ENCODE measurements around the gene NOVA1. TPM values are rescaled to one million over a fixed set of nuclear protein-coding genes. Genes with fewer than 3 reads are reported as not detected.

Gene NOVA1
- total RNA-seq, 4 donors from 2014 or later, result 10.3 to 22.4 (median 14.0) TPM

- no peak overlapping the region for H3K4me3 ChIP-seq
- H3K27me3 ChIP-seq, result no peaks in the 10 kb centered on the region
- H3K36me3 ChIP-seq, result no peaks in the 10 kb centered on the region
- intact Hi-C loops (cut with DNase I), result no loop called here
- H3K9me3 ChIP-seq, result no peaks in the 10 kb centered on the region
- H3K4me1 ChIP-seq, result peaks cover 0 to 9% (median 1%) of the 10 kb centered on the region in 4 donors
- 70% methylated on average over 3 of the region's 3 CpGs for WGBS
- TF ChIP-seq EP300 (IDR thresholded peaks at IDR 0.05) (no peak), CTCF (IDR thresholded peaks at IDR 0.05) (peak in 1 of 3 experiments; percentile 13)
- no peak for DNase-seq (ENCODE audit: extremely low spot score)
- no peak overlapping the region for H3K27ac ChIP-seq (replicated peaks in 1 of 4)
Measured at GRCh38 chr14:26531894-26532293, 65.9 kb downstream of the NOVA1 start.

- Histone ChIP-seq H3K9me3 (no peaks in the 10 kb centered on the region), H3K27me3 (no peaks in the 10 kb centered on the region), H3K27ac (replicated peaks in 1 of 4) (peak overlapping the region in 1 of 4 donors; percentile 46), H3K4me3 (no peak overlapping the region), H3K4me1 (peaks cover 0 to 33% (median 10%) of the 10 kb centered on the region in 4 donors), H3K36me3 (no peaks in the 10 kb centered on the region)
- WGBS, result 76% methylated on average over 7 of the region's 7 CpGs
- DNase-seq (ENCODE audit: extremely low spot score), result no peak
- intact Hi-C loops (cut with DNase I), result no loop called here
- TF ChIP-seq POLR2AphosphoS5 (IDR thresholded peaks at IDR 0.05) (peak in 1 of 2 donors; percentile 22), CTCF (IDR thresholded peaks at IDR 0.05) (no peak), EP300 (IDR thresholded peaks at IDR 0.05) (no peak)
Measured at GRCh38 chr14:26528415-26529182, 69.2 kb downstream of the NOVA1 start.

- H3K27ac ChIP-seq (replicated peaks in 1 of 4), result peak overlapping the region in 1 of 4 donors; percentile 46
- no peaks in the 10 kb centered on the region for H3K36me3 ChIP-seq
- H3K9me3 ChIP-seq, result no peaks in the 10 kb centered on the region
- intact Hi-C loops (cut with DNase I), result no loop called here
- WGBS, result 45% methylated on average over 3 of the region's 3 CpGs
- no peaks in the 10 kb centered on the region for H3K27me3 ChIP-seq
- DNase-seq (ENCODE audit: extremely low spot score), result no peak
- H3K4me1 ChIP-seq, result peaks cover 0 to 46% (median 22%) of the 10 kb centered on the region in 4 donors
- TF ChIP-seq EP300 (IDR thresholded peaks at IDR 0.05) (no peak), CTCF (IDR thresholded peaks at IDR 0.05) (no peak), POLR2A (IDR thresholded peaks at IDR 0.05; ENCODE audit: low read depth) (no peak), POLR2AphosphoS5 (IDR thresholded peaks at IDR 0.05) (no peak)
- H3K4me3 ChIP-seq, result no peak overlapping the region
Measured at GRCh38 chr14:26527095-26527494, 70.7 kb downstream of the NOVA1 start.

- Histone ChIP-seq H3K9me3 (no peaks in the 10 kb centered on the region), H3K4me3 (no peak overlapping the region), H3K4me1 (peaks cover 0 to 51% (median 29%) of the 10 kb centered on the region in 4 donors), H3K27ac (replicated peaks in 1 of 4) (no peak overlapping the region), H3K36me3 (no peaks in the 10 kb centered on the region), H3K27me3 (no peaks in the 10 kb centered on the region)
- WGBS, result 71% methylated on average over 1 of the region's 1 CpG
- no peak for TF ChIP-seq CTCF (IDR thresholded peaks at IDR 0.05)
- no peak for TF ChIP-seq POLR2A (IDR thresholded peaks at IDR 0.05; ENCODE audit: low read depth)
- TF ChIP-seq EP300 (IDR thresholded peaks at IDR 0.05), result no peak
- TF ChIP-seq POLR2AphosphoS5 (IDR thresholded peaks at IDR 0.05), result no peak
- intact Hi-C loops (cut with DNase I), result no loop called here
- no peak for DNase-seq (ENCODE audit: extremely low spot score)
Measured at GRCh38 chr14:26526137-26526536, 71.7 kb downstream of the NOVA1 start.

- no peak for DNase-seq (ENCODE audit: extremely low spot score)
- intact Hi-C loops (cut with DNase I), result no loop called here
- H3K27me3 ChIP-seq, result no peaks in the 10 kb centered on the region
- no peak overlapping the region for H3K27ac ChIP-seq (replicated peaks in 1 of 4)
- no peaks in the 10 kb centered on the region for H3K36me3 ChIP-seq
- H3K9me3 ChIP-seq, result no peaks in the 10 kb centered on the region
- peaks cover 0 to 51% (median 29%) of the 10 kb centered on the region in 4 donors for H3K4me1 ChIP-seq
- no peak overlapping the region for H3K4me3 ChIP-seq
- no peak for TF ChIP-seq EP300 (IDR thresholded peaks at IDR 0.05)
- TF ChIP-seq CTCF (IDR thresholded peaks at IDR 0.05), result no peak
- TF ChIP-seq POLR2A (IDR thresholded peaks at IDR 0.05; ENCODE audit: low read depth), result no peak
- TF ChIP-seq POLR2AphosphoS5 (IDR thresholded peaks at IDR 0.05), result no peak
Measured at GRCh38 chr14:26525085-26525484, 72.7 kb downstream of the NOVA1 start.
